Ectodermal cell (in vitro differentiated cells): ENCODE measurements around the gene SLC5A6.

Experiments used
- H3K27ac ChIP-seq: 2 replicates; pipeline ENCODE4 v1.7.0; 2013; ENCODE audit warnings: mild to moderate bottlenecking, low read depth, low read length; ENCODE audit not compliant: insufficient read depth, poor library complexity, severe bottlenecking
- H3K27me3 ChIP-seq: 2 replicates; pipeline ENCODE4 v1.7.0; 2013; ENCODE audit warnings: mild to moderate bottlenecking, low read length; ENCODE audit not compliant: insufficient read depth, control insufficient read depth, poor library complexity, severe bottlenecking
- H3K36me3 ChIP-seq: one replicate; pipeline ENCODE4 v1.7.0; 2013; ENCODE audit warnings: low read length; ENCODE audit not compliant: control insufficient read depth, insufficient read depth
- H3K4me1 ChIP-seq: one replicate; pipeline ENCODE4 v1.7.0; 2013; ENCODE audit warnings: low read length; ENCODE audit not compliant: control insufficient read depth, insufficient read depth
- H3K4me3 ChIP-seq: 2 replicates; pipeline ENCODE4 v1.7.0; 2013; ENCODE audit warnings: low read depth, low read length, control low read depth; ENCODE audit not compliant: insufficient read depth
- H3K9me3 ChIP-seq: 2 replicates; pipeline ENCODE4 v1.7.0; 2013; ENCODE audit warnings: mild to moderate bottlenecking, low read length, moderate library complexity; ENCODE audit not compliant: control insufficient read depth
- WGBS, 2 experiments: methylation state at CpG; one replicate each; pipeline ENCODE4 v1.1.7; 2013; ENCODE audit warnings: missing lambda C conversion rate in 2 of 2; 5-methylcytosine and 5-hydroxymethylcytosine counted together

The SLC5A6 gene

DNA sequence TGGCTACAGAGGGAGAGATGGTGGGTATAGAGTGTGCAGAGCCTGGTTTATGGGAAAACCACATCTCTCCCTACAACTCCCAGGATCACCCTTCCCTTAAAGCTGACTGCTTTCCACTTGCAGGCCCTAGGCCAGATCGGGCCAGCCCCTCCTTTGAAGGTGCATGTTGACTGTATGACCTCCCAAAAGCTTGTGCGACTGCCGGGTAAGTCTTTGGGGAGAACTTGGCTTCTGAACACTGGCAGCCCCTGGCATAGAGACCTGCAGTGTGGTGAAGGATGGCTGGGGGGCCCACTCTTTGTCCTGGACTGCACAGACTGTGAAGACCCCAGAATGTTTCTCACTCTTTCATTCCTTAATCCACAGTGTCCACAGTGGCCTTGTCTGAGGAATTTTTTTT lies 24.6 kb upstream of the SLC5A6 start:
- H3K36me3 ChIP-seq, result peaks cover 88% of the 10 kb centered on the region
- no peaks in the 10 kb centered on the region for H3K4me1 ChIP-seq

DNA sequence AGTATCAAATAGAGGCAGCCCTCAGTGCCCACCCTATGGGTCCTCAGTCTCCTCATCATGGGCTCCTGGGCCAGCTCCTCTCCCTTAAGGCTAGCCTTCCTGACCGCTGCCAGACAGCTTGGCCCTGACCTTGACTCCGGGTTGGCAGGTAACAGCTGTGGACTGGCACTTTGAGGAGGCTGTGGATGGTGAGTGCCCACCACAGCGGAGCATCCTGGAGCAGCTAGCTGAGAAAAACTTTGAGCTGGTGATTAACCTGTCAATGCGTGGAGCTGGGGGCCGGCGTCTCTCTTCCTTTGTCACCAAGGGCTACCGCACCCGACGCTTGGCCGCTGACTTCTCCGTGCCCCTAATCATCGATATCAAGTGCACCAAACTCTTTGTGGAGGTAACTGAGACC lies 24.1 kb upstream of the SLC5A6 start:
- Histone ChIP-seq H3K4me1 (no peaks in the 10 kb centered on the region), H3K27me3 (no peaks in the 10 kb centered on the region), H3K9me3 (no peaks in the 10 kb centered on the region), H3K4me3 (no peak overlapping the region), H3K36me3 (peaks cover 87% of the 10 kb centered on the region), H3K27ac (no peak overlapping the region)
- WGBS, 2 experiments, result 95 to 96% methylated on average over 12 of the region's 12 CpGs

More for the DNA sequence above, 24.6 kb upstream of the SLC5A6 start:
- Histone ChIP-seq H3K27me3 (no peaks in the 10 kb centered on the region), H3K27ac (no peak overlapping the region), H3K9me3 (no peaks in the 10 kb centered on the region), H3K4me3 (no peak overlapping the region)
- 97 to 98% methylated on average over 3 of the region's 3 CpGs for WGBS, 2 experiments

DNA sequence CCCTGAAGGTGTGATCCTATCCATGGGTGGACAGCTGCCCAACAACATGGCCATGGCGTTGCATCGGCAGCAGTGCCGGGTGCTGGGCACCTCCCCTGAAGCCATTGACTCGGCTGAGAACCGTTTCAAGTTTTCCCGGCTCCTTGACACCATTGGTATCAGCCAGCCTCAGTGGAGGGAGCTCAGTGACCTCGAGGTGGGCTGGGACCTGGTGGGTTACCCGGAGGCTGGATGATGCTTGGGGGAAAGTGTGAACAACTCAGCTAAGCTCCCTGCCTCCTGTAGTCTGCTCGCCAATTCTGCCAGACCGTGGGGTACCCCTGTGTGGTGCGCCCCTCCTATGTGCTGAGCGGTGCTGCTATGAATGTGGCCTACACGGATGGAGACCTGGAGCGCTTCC lies 21.3 kb upstream of the SLC5A6 start:
- Histone ChIP-seq H3K4me3 (no peak overlapping the region), H3K9me3 (no peaks in the 10 kb centered on the region), H3K27me3 (no peaks in the 10 kb centered on the region), H3K4me1 (no peaks in the 10 kb centered on the region), H3K27ac (no peak overlapping the region), H3K36me3 (peaks cover 77% of the 10 kb centered on the region)
- 96 to 98% methylated on average over 14 of the region's 14 CpGs for WGBS, 2 experiments

- no peak overlapping the region for H3K4me3 ChIP-seq
- H3K27me3 ChIP-seq, result no peaks in the 10 kb centered on the region
- H3K9me3 ChIP-seq, result no peaks in the 10 kb centered on the region
- H3K27ac ChIP-seq, result no peak overlapping the region
- H3K36me3 ChIP-seq, result peaks cover 78% of the 10 kb centered on the region
- 94 to 95% methylated on average over 13 of the region's 13 CpGs for WGBS, 2 experiments
- H3K4me1 ChIP-seq, result no peaks in the 10 kb centered on the region
These were observed 19.9 kb upstream of the SLC5A6 start for GRCh38 chr2:27231921-27232320.

- Histone ChIP-seq H3K27me3 (no peaks in the 10 kb centered on the region), H3K27ac (no peak overlapping the region), H3K4me1 (no peaks in the 10 kb centered on the region), H3K4me3 (no peak overlapping the region), H3K9me3 (no peaks in the 10 kb centered on the region), H3K36me3 (peaks cover 80% of the 10 kb centered on the region)
- WGBS, 2 experiments, result 96 to 98% methylated on average over 2 of the region's 2 CpGs
These were observed 15.4 kb upstream of the SLC5A6 start for GRCh38 chr2:27227501-27227900.

- no peaks in the 10 kb centered on the region for H3K9me3 ChIP-seq
- H3K36me3 ChIP-seq, result peaks cover 85% of the 10 kb centered on the region
- 94 to 95% methylated on average over 9 of the region's 9 CpGs for WGBS, 2 experiments
- no peaks in the 10 kb centered on the region for H3K27me3 ChIP-seq
- H3K4me3 ChIP-seq, result no peak overlapping the region
- H3K27ac ChIP-seq, result no peak overlapping the region
- H3K4me1 ChIP-seq, result no peaks in the 10 kb centered on the region
These were observed 13.5 kb upstream of the SLC5A6 start for GRCh38 chr2:27225526-27225925.

DNA sequence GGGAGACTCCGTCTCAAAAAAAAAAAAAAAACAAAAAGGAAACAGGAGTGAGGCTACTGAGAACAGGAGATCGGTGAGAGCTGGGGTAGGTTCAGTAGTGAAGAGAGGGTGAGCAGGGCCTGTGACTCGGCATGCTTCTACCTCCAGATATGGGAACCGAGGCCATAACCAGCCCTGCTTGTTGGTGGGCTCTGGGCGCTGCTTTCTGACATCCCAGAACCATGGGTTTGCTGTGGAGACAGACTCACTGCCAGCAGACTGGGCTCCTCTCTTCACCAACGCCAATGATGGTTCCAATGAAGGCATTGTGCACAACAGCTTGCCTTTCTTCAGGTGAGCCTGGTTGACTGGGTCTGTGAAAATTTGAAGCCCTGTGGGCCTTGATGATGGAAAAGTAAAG lies 11.3 kb upstream of the SLC5A6 start:
- Histone ChIP-seq H3K36me3 (peaks cover 73% of the 10 kb centered on the region), H3K9me3 (no peaks in the 10 kb centered on the region), H3K27ac (no peak overlapping the region), H3K27me3 (no peaks in the 10 kb centered on the region), H3K4me3 (no peak overlapping the region), H3K4me1 (peaks cover 2% of the 10 kb centered on the region)
- 97% methylated on average over 6 of the region's 6 CpGs for WGBS, 2 experiments

GRCh38 chr2:27222407-27222806 lies 10.3 kb upstream of the SLC5A6 start:
- H3K9me3 ChIP-seq, result no peaks in the 10 kb centered on the region

DNA sequence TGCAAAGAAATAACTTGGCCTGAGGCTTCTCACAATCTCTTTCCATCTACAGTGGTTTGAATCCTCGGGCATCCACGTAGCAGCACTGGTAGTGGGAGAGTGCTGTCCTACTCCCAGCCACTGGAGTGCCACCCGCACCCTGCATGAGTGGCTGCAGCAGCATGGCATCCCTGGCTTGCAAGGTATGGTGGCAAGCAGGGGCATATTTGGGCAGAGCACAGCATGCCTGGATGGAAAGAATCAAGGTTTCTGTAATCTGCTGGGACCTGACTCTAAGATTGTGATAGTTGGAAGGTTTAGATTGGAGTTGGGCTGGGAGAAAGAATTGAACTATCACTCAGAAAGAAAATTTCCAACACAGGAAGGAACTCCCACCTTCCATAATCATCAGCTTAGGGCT lies 9.1 kb upstream of the SLC5A6 start:
- Histone ChIP-seq H3K27me3 (no peaks in the 10 kb centered on the region), H3K36me3 (peaks cover 51% of the 10 kb centered on the region), H3K9me3 (no peaks in the 10 kb centered on the region), H3K27ac (no peak overlapping the region), H3K4me1 (peaks cover 5% of the 10 kb centered on the region), H3K4me3 (no peak overlapping the region)
- 93 to 98% methylated on average over 3 of the region's 3 CpGs for WGBS, 2 experiments

More at GRCh38 chr2:27222407-27222806, 10.3 kb upstream of the SLC5A6 start:
- no peak overlapping the region for H3K27ac ChIP-seq
- H3K4me1 ChIP-seq, result peaks cover 5% of the 10 kb centered on the region
- no peaks in the 10 kb centered on the region for H3K27me3 ChIP-seq
- no peak overlapping the region for H3K4me3 ChIP-seq
- peaks cover 64% of the 10 kb centered on the region for H3K36me3 ChIP-seq
- 95% methylated on average over 5 of the region's 5 CpGs for WGBS, 2 experiments

DNA sequence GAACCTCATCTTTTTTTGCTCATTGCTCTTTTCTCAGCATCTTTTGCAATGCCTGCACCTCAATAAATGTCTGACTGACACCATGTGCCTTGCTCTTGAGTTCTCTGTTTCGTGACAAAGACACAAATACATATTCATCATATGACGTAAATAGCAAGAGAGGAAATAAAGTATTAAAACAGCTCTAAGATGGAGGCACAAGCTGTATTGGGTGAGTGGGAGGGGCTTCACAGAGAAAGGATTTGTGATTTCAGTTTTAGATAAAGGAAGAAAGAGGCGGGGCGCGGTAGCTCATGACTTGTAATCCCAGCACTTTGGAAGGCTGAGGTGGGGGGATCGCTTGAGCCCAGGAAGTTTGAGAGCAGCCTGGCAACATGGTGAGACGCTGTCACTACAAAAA lies 8.0 kb upstream of the SLC5A6 start:
- WGBS, 2 experiments, result 95 to 99% methylated on average over 6 to 7 of the region's 7 CpGs
- Histone ChIP-seq H3K27ac (no peak overlapping the region), H3K27me3 (no peaks in the 10 kb centered on the region), H3K4me1 (peaks cover 5% of the 10 kb centered on the region), H3K9me3 (no peaks in the 10 kb centered on the region), H3K4me3 (no peak overlapping the region), H3K36me3 (peaks cover 42% of the 10 kb centered on the region)

- Histone ChIP-seq H3K36me3 (peaks cover 37% of the 10 kb centered on the region), H3K9me3 (no peaks in the 10 kb centered on the region), H3K27ac (no peak overlapping the region), H3K4me3 (no peak overlapping the region), H3K4me1 (peaks cover 5% of the 10 kb centered on the region), H3K27me3 (no peaks in the 10 kb centered on the region)
- 96 to 99% methylated on average over 2 of the region's 2 CpGs for WGBS, 2 experiments
These were observed 7.0 kb upstream of the SLC5A6 start for GRCh38 chr2:27219091-27219490.
